Activated CD8-positive, alpha-beta T cell treated with anti-CD3 and anti-CD28 coated beads for 36 hours (primary cell): ENCODE results near the gene NIPAL3. TPM values are rescaled to one million over a fixed set of nuclear protein-coding genes. Genes with fewer than 3 reads are reported as not detected.

Experiments used
- ATAC-seq: fragments of 200-7000 bp; cut with Tn5 transposase; one replicate; pipeline ENCODE4 v1.10.0; 2021; ENCODE audit warnings: mild to moderate bottlenecking, moderate library complexity
- CTCF ChIA-PET: fragments of 350-600 bp; sonication (Branson Sonifier 250); formaldehyde crosslinking; loops from one replicate; lab custom pipeline; 2021; ENCODE audit warnings: antibody characterized with exemption; lab: Charles Lee
- POLR2A ChIA-PET: fragments of 350-600 bp; sonication (Branson Sonifier 250); formaldehyde crosslinking; loops from one replicate; lab custom pipeline; 2021; ENCODE audit warnings: antibody characterized with exemption; lab: Charles Lee
- DNase-seq: peaks from one replicate; pipeline ENCODE4 v3.0.0-alpha.2; 2020
- H3K27ac Mint-ChIP-seq: one replicate; pipeline ENCODE4 v1.8.0; 2021; ENCODE audit warnings: mild to moderate bottlenecking, mixed read lengths
- H3K27me3 Mint-ChIP-seq: one replicate; pipeline ENCODE4 v1.8.0; 2021; ENCODE audit warnings: mixed read lengths
- H3K36me3 Mint-ChIP-seq: one replicate; pipeline ENCODE4 v1.8.0; 2021; ENCODE audit warnings: low read depth, mixed read lengths
- H3K4me1 Mint-ChIP-seq: one replicate; pipeline ENCODE4 v1.8.0; 2021; ENCODE audit warnings: low read depth, mixed read lengths
- H3K4me3 Mint-ChIP-seq: one replicate; pipeline ENCODE4 v1.8.0; 2021; ENCODE audit warnings: mild to moderate bottlenecking, moderate library complexity, mixed read lengths
- H3K9me3 Mint-ChIP-seq: one replicate; pipeline ENCODE4 v1.8.0; 2021; ENCODE audit warnings: mixed read lengths
- CTCF ChIP-seq: fragments of 200-600 bp; IDR thresholded peaks from one replicate; pipeline ENCODE4 v1.8.0; 2022; ENCODE audit warnings: antibody characterized with exemption, mild to moderate bottlenecking
- intact Hi-C: fragments of 100-400 bp; cut with micrococcal nuclease; formaldehyde crosslinking; loops from one replicate; pipeline ENCODE4 v1.10.0; 2022
- total RNA-seq, 2 experiments: library from RNA; stranded (reverse); gene quantifications; one replicate each; pipeline ENCODE4 v1.2.3, GENCODE V29; 2021

The NIPAL3 gene
- total RNA-seq, 2 experiments from 2014 or later, result 33.2 to 33.3 TPM

DNA sequence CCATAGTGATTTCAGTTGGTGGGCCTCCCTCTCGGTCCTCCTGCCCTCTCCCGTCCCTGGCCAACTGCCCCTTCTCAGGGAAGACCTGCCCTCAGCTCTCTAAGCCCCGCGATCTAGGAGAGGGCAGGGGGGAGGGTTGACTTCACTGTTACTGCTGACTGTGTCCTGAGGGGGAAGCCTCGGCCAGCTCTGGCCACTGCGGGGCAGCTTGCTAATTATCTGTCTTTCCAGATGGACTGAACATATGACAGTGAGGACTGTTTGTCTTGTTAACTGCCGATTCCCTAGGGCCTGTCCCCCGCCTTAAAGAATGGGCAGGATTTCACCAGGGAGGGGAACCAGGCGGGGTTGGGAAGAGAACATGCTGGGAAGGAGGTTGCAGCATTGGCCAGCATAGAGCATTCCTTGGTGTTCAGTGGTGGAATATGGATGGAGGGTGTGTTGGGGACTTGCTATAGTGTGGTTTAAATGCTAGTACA, 22.9 kb downstream of the NIPAL3 start:
- Mint-ChIP-seq H3K4me3 (no peak overlapping the region), H3K36me3 (peaks cover 16% of the 10 kb centered on the region), H3K4me1 (peaks cover 17% of the 10 kb centered on the region), H3K9me3 (no peaks in the 10 kb centered on the region), H3K27me3 (no peaks in the 10 kb centered on the region), H3K27ac (no peak overlapping the region)
- TF ChIP-seq CTCF, result no peak
- ChIA-PET POLR2A (no interaction called here), CTCF (no interaction called here)
- no peak for ATAC-seq
- intact Hi-C loops, result no loop called here
- no peak for DNase-seq

GRCh38 chr1:24440436-24440835, 24.8 kb downstream of the NIPAL3 start:
- Mint-ChIP-seq H3K36me3 (peaks cover 13% of the 10 kb centered on the region), H3K9me3 (no peaks in the 10 kb centered on the region), H3K27ac (no peak overlapping the region), H3K27me3 (no peaks in the 10 kb centered on the region), H3K4me1 (peaks cover 8% of the 10 kb centered on the region), H3K4me3 (no peak overlapping the region)
- DNase-seq (no peak), ATAC-seq (no peak)
- ChIA-PET CTCF (no interaction called here), POLR2A (no interaction called here)
- no peak for TF ChIP-seq CTCF
- intact Hi-C loops, result no loop called here

GRCh38 chr1:24441480-24441879, 25.9 kb downstream of the NIPAL3 start:
- no peak overlapping the region for H3K27ac Mint-ChIP-seq
- H3K4me3 Mint-ChIP-seq, result no peak overlapping the region
- DNase-seq, result no peak
- H3K9me3 Mint-ChIP-seq, result no peaks in the 10 kb centered on the region
- H3K4me1 Mint-ChIP-seq, result peaks cover 3% of the 10 kb centered on the region
- H3K27me3 Mint-ChIP-seq, result no peaks in the 10 kb centered on the region
- intact Hi-C loops, result no loop called here
- no peak for TF ChIP-seq CTCF
- ChIA-PET CTCF (interaction anchor here (1.2 to 4.7 kb wide), 3 partner anchors 23 to 145 kb away, joined by 3 to 19 read pairs (median 9); no protein-coding TSS in a partner anchor), POLR2A (interaction anchor here (0.6 to 3.3 kb wide), 2 partner anchors 10 to 17 kb away, joined by 4 to 12 read pairs; no protein-coding TSS in a partner anchor)
- no peak for ATAC-seq
- peaks cover 22% of the 10 kb centered on the region for H3K36me3 Mint-ChIP-seq

GRCh38 chr1:24441996-24442668, 26.5 kb downstream of the NIPAL3 start:
- peaks cover 3% of the 10 kb centered on the region for H3K4me1 Mint-ChIP-seq
- CTCF ChIA-PET, result interaction anchor here (0.8 to 4.7 kb wide), 8 partner anchors 17 to 763 kb away, joined by 3 to 19 read pairs (median 4); no protein-coding TSS in a partner anchor

More at GRCh38 chr1:24441996-24442668, 26.5 kb downstream of the NIPAL3 start:
- no peak overlapping the region for H3K4me3 Mint-ChIP-seq
- TF ChIP-seq CTCF, result no peak
- POLR2A ChIA-PET, result interaction anchor here (1.0 to 3.3 kb wide), 2 partner anchors 10 to 17 kb away, joined by 4 to 12 read pairs; no protein-coding TSS in a partner anchor
- ATAC-seq, result no peak
- no peaks in the 10 kb centered on the region for H3K27me3 Mint-ChIP-seq
- DNase-seq, result no peak
- H3K9me3 Mint-ChIP-seq, result no peaks in the 10 kb centered on the region
- peaks cover 28% of the 10 kb centered on the region for H3K36me3 Mint-ChIP-seq
- no peak overlapping the region for H3K27ac Mint-ChIP-seq
- intact Hi-C loops, result no loop called here
